Measurements from ENCODE around the gene OSCAR.
"Not testable (repeated sequence)": the region's sequence is repeated elsewhere in the genome, so short reads cannot be mapped to it uniquely, and the experiment has no call there.

Gene OSCAR

GRCh38 chr19:54125713-54126112 is 25.1 kb upstream of the OSCAR start:
- DNase-seq (ENCODE audit: low spot score) = no peak

- no peak for DNase-seq (ENCODE audit: low spot score)
Measured at GRCh38 chr19:54124393-54124792, 23.8 kb upstream of the OSCAR start.

GRCh38 chr19:54123682-54124081 is 23.1 kb upstream of the OSCAR start:
- no peak for DNase-seq (ENCODE audit: low spot score)

- no peak for DNase-seq (ENCODE audit: low spot score)
Measured at GRCh38 chr19:54121259-54121658, 20.7 kb upstream of the OSCAR start.

GRCh38 chr19:54115109-54116063 is 14.8 kb upstream of the OSCAR start, which contains the start of the genes PRPF31 and TFPT:
Gene PRPF31, plus strand, starts transcription at chr19:54115754. Its CDS starts 2,525 bp downstream, at chr19:54118279.
Gene TFPT, minus strand, starts transcription at chr19:54115657. Its CDS starts 388 bp downstream, at chr19:54115269.
- DNase-seq (ENCODE audit: low spot score) = peak; percentile 96

GRCh38 chr19:54114340-54115108 is 13.9 kb upstream of the OSCAR start:
- peak; percentile 57 for DNase-seq (ENCODE audit: low spot score)

GRCh38 chr19:54109651-54110050 is 9.0 kb upstream of the OSCAR start:
- no peak for DNase-seq (ENCODE audit: low spot score)

- no peak for DNase-seq (ENCODE audit: low spot score)
Measured at GRCh38 chr19:54108496-54108895, 7.9 kb upstream of the OSCAR start.

GRCh38 chr19:54107876-54108490 is 7.4 kb upstream of the OSCAR start:
- DNase-seq (ENCODE audit: low spot score) = no peak

- no peak for DNase-seq (ENCODE audit: low spot score)
Measured at GRCh38 chr19:54106716-54107115, 6.1 kb upstream of the OSCAR start.

- DNase-seq (ENCODE audit: low spot score) = no peak
Measured at GRCh38 chr19:54105796-54106195, 5.2 kb upstream of the OSCAR start.

- no peak for DNase-seq (ENCODE audit: low spot score)
Measured at GRCh38 chr19:54104998-54105715, 4.6 kb upstream of the OSCAR start.

GRCh38 chr19:54102421-54103169 is 2.0 kb upstream of the OSCAR start, which contains the start of gene NDUFA3:
Gene NDUFA3, plus strand, starts transcription at chr19:54102855. Its CDS starts 24 bp downstream, at chr19:54102879.
- DNase-seq (ENCODE audit: low spot score) = peak; percentile 98

- DNase-seq (ENCODE audit: low spot score) = not testable (repeated sequence)
Measured at GRCh38 chr19:54099903-54100255, 724 bp downstream of the OSCAR start.

- no peak for DNase-seq (ENCODE audit: low spot score)
Measured at GRCh38 chr19:54099190-54099902, 1.3 kb downstream of the OSCAR start.

GRCh38 chr19:54096617-54097106 is 3.9 kb downstream of the OSCAR start:
- no peak for DNase-seq (ENCODE audit: low spot score)

- peak; percentile 73 for DNase-seq (ENCODE audit: low spot score)
Measured at GRCh38 chr19:54095859-54096616, 4.6 kb downstream of the OSCAR start.

- DNase-seq (ENCODE audit: low spot score) = no peak
Measured at GRCh38 chr19:54095136-54095858, 5.3 kb downstream of the OSCAR start.
